HG02623 (cell line): ENCODE results near the gene NUP205.

Experiments
- ATAC-seq: cut with Tn5 transposase; IDR thresholded peaks from one replicate; pipeline ENCODE4 v1.9.1; 2021; ENCODE audit warnings: moderate library complexity; ENCODE audit not compliant: unreplicated experiment

Gene NUP205

DNA sequence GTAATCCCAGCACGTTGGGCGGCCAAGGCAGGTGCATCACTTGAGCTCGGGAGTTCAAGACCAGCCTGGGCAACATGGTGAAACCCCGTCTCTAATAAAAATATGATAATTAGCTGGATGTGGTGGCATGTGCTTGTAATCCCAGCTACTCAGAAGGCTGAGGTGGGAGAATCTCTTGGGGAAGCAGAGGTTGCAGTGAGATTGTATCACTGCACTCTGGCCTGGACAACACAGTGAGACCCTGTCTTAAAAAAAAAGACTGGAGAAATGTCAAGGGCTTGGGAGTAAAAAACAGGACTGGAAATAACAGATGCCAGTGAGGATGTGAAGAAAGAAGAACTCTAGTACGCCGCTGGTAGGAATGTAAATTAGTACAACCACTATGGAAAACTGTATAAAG is 16.7 kb upstream of the NUP205 start:
- no peak for ATAC-seq

DNA sequence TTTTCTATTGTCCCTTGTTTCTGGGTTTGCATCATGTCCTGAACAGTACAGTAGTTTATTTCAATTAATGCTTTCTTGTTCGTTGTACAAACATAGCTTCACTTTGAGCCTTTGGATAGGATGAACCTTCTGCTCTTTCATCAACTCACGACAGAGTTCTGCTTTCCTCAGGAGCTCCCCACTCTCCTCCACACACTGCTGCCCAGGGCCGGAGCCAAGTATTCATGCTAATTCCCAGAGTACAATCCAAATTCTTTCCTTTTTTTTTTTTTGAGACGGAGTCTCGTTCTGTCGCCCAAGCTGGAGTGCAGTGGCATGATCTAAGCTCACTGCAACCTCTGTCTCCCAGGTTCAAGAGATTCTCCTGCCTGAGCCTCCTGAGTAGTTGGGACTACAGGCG is 7.5 kb upstream of the NUP205 start:
- no peak for ATAC-seq

DNA sequence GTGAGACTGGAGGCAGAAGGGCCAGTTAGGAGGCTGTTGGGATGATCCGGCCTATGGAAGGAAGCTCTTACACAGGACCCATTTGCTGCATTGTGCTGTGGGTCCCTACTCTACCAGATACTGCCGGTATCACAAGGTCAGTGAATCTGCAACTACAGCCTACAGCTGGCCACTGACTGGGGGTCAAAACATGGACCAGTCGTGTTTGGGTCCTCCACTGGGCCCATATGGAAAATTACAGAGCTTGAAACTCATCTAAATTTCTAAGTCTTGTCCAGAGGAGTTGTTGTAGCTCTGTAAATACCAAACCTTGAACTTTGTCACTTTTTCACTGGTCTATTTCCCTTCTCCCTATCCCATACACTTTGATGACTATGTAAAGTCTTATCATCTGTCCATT is 5.6 kb upstream of the NUP205 start:
- no peak for ATAC-seq

DNA sequence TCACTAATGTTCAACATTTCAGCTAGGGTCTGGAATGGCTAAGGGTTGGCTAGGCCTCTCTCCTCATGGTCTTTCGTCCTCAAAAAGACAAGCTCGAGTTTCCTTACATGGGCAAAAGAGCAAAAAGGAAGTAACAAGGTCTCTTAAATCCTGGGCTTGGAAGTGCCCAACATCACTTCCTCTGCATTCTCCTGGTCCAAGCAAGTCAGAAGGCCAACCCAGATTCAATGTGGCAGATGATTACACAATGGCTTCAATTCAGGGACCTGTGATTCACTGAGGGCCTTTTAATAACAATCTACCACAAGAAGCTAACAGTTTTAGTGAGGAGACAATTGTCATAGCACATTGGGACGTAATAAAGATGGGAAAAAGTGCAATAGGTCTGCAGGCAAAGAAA is 4.4 kb upstream of the NUP205 start:
- no peak for ATAC-seq

DNA sequence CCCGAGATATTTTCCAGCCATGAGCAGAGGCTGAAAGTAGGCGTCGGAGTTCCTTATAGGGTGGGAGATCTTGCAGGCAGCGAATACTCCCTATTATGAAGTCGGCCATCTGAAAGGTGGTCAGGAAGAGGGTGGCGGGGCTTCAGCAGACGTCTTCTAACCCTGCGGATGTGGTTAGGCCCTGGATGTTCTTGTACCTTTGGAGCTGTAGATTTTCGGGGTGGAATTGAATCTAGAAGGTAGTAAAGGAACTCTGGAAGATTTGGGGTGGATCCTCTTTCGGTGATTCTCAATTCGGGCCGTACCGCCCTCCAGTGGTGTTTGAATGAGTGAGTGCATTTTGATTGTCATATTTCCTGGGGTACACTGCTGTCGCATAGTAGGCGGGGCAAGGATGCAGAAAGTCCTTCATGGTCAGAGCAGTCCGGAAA is 635 bp downstream of the NUP205 start:
- peak; percentile 54 for ATAC-seq

DNA sequence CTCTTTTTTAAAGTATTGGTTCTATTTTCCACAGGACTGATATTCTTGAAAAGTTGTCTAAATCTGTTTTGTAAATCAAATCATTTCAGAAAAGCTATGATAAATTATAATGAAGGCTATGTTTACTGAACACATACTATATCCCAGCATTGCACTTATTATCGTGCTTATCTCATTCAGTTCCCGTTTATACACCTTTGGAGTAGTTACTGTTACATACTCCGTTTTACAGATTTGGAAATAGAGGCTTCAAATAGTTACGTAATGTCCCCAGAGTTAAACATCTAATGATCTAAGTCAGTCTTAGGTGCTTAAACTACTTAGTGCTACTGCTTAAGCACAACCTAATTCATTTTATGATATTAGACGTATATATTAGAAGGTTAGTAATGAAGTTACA is 1.2 kb downstream of the NUP205 start:
- ATAC-seq: no peak

DNA sequence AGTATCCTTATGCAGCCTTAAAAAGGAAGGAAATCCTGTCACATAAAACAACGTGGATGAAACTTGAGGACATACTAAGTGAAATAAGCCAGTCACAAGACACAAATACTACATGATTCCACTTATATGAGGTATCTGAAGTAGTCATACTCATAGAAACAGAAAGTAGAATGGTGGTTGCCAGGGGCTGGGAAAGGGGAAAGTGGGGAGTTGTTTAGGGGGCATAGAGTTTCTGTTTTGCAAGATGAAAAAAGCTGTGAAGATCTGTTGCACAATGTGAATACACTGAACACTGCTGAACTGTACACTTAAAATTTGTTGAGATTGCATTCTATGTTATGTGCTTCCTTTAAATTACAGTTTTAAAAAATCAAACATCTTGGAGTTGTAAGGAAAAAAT is 2.9 kb downstream of the NUP205 start:
- no peak for ATAC-seq

DNA sequence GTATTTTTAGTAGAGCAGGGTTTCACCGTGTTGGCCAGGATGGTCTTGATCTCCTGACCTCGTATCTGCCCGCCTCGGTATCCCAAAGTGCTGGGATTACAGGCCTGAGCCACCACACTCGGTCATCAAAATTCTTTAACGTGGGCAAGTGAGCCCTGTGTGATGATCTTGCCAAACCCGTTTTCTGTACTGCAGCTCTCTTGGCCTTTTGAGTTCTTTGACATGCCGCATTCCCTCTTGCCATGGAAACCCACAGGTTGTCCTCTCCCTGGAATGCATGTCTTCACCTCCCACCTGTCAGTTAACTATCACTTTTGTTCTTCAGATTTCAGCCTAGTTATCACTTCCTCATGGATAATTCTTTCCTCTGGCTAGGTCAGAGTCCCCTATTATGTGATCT is 5.0 kb downstream of the NUP205 start:
- no peak for ATAC-seq

DNA sequence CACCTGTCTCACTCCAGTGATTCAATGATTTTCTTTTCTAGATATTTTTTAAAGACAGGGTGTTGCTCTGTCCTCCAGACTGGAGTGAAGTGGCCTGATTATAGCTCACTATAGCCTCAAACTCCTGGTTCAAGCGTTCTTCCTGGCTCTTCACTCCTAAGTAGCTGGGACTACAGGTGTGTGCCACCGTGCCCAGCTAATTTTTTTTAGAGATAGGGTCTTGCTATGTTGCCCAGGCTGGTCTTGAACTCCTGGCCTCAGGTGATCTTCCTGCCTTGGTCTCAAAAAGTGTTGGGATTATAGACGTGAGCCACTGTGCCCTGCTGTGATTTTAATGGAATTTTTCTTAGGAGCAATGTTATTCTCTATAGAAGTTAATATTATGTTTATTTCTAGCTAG is 14.1 kb downstream of the NUP205 start:
- ATAC-seq: no peak

DNA sequence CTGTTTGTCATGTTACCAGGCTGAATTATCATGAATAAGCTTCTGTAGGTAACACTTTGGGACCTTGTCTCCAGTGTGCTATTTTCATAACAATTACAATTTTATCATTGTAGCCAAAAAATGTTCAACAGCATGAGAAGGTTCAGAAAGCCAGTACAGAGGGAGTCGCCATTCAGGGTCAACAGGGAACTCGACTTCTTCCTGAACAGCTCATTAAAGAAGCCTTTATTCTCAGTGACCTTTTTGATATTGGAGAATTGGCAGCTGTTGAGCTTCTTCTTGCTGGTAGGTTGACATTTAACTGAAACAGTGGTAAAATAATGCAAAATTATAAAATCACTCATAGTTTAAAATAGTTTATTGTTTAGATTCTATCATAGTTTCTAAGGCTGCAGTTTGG is 15.8 kb downstream of the NUP205 start:
- no peak for ATAC-seq

DNA sequence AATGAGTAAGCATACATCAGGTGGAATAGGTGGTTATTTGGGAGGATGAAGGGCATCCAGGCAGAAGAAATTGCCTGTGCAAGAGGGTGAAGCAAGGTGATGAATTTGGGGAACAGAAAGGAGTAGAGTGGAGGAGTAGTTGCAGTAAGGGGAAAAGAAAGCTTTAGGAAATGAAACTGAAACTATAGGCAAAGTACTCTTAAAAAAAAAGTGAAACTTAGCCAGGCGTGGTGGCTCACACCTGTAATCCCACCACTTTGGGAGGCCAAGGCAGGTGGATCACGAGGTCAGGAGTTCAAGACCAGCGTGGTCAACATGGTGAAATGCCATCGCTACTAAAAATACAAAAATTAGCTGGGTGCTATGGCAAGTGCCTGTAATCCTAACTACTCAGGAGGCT is 17.6 kb downstream of the NUP205 start:
- ATAC-seq: peak; percentile 63

DNA sequence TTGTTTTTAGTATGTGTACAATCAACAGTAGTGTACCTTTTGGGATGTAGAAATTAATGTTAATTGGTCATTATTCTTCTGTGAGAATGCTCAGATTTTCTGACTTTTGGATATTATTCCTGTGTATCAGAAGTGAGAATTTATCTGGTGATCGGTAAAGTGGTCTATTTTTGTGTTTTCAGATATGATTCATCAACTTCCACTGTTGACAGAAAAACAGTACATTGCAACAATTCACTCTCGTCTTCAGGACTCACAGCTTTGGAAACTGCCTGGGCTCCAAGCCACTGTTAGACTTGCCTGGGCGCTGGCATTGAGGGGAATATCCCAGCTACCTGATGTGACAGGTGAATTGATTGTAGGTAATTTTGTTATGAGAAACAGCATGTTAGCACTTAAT is 20.9 kb downstream of the NUP205 start:
- ATAC-seq: no peak

DNA sequence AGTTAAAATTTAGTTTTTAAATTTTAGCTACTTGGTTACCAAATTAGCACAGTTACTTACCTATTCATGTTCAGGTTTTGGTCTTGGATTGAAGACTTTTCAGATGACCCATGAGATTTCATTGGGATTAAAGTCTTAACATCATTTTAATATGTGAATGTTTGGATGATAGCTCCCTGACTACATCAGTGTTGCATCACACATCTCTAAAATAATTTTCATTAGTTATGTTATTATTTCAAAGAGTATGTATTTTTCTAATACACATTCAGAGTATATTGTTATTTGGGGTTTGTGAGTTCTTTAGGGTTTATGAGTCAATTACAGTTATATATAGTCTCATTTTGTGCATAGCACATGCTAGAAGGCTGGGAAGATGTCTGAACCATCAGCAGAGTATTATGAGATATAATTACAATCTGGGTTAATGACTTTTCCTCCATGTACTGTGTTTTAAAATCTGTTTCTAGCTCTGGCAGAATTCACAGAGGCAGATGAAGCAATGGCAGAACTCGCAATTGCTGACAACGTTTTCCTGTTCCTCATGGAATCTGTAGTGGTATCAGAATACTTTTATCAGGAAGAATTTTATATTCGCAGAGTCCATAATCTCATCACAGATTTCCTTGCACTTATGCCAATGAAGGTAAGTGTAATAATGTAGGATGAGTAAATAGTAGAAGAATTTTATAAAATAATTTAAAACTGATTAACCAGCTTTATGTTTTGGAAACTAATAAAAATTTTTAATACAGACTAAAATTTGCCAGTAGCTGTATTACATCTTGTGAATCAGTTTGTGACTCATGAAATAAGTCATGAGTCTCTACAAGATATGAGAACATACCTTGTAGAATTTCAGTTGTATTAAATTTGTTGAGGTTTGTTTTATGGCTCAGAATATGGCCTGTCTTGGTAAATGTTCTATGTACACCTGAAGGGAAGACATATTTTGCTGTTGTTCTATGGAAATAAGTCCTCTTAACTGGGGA is 26.9 kb downstream of the NUP205 start:
- no peak for ATAC-seq

DNA sequence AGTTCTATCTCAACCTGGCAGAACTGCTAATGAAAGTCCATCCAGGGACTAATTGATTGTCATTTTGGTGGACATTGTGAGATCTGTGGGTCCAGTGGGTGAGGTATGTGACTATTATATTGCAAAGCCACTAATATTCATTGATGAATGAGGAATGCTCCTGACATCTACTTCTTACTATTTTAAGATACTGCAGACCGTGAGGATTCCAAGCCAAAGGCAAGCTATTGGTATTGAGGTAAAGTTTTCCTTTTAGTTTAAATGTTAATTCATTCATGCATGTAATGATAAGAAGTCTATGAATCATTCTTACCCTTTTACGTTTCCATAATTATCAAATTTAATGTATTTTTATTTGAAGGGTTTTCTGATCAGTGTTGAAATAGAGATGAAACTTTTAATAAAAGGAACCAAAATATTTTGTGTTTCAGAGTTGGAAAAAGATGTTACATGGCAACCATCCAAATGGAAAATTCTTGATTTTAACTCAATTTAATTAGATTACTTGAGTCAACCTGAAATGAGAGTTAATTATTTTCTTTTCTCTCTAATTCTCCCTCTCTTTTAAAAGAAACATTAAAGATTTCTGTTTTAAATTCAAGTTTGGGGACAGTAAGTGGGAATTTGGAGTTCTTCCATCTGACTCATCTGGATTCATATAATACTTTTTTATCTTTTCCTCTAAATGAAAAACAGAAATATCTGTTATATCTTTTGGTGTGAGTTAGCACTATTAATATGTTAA is 39.6 kb downstream of the NUP205 start:
- no peak for ATAC-seq

DNA sequence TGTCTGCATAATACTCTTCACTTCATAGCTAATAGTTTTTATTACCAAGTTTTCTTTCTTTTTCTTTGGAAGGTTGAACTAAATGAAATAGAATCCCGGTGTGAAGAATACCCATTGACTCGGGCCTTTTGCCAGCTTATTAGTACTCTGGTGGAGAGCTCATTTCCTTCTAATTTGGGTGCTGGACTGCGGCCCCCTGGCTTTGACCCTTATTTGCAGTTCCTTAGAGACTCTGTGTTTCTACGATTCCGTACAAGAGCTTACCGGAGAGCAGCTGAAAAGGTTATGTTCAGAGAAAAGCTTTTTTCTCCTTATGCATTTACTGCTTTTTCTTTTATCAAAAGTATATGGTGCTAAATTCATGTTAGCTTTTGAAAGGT is 40.2 kb downstream of the NUP205 start:
- ATAC-seq: no peak

DNA sequence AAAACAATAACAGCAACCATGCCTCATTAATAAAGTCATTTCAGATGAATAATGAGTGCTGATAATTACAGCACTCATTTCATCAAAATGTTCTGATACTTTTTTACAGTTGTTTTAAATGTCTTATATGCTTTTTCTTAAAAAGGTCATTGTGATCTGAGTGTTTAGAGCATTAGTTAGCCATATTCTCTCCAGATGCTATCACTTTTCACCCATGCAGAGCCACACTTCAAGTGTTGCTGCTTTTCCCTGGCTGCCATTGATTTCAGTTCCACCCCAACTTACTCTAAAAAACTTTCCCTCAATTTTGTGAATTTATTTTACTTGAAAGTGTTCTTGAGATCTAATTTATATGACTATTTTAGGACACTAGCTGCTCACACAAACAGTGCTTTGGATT is 41.8 kb downstream of the NUP205 start:
- ATAC-seq: no peak

DNA sequence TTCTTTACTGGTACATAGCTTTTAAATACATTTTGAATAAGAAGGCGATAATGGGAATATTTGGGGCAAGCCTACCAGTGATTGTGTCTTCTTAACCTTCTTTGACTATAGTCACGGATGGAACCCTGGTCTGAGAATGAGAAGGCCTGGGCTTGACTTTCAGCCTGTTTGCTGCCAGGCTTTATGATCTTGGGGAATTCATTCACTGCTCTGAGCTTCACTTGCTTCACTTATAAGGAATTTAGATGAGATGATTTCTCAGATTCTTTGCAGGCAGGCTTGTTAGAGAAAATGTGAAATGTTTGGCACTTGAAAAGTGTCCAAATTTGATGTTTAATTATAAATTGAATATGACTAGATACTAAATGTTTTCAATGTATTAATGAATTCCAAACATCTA is 42.5 kb downstream of the NUP205 start:
- no peak for ATAC-seq

DNA sequence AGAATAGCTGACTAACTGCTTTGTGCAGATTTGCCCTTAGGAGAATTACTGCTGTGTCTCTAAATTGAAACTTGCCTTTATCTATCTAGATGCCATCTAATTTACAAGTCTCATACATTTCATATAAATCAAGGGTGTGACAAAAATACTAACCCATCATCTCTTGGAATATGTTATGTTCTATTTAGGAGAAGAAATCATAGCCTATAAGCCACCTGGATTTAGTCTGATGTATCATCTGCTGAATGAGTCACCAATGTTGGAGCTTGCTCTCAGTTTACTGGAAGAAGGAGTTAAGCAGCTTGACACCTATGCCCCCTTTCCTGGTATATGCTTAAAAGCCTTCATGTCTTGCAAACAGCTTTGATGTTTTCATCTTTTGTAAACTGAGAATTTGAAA is 43.5 kb downstream of the NUP205 start:
- no peak for ATAC-seq

DNA sequence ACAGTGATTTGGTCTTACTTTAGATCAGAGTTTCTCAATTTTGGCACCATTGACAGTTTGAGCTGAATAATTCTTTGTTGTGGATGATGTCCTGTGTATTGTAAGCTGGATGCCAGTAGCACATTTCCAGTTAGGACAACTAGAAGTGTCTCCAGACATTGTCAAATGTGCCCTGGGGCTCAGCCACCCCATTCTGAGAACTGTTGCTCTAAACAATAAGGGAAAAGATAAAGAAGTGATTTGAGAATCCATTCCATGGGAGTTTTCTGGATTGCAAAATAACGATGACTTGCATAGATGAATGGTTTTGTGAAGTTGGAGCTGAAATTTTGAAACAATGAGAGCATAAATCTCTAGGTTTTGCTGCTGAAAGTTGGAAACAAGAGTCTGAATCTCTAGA is 44.6 kb downstream of the NUP205 start:
- no peak for ATAC-seq

DNA sequence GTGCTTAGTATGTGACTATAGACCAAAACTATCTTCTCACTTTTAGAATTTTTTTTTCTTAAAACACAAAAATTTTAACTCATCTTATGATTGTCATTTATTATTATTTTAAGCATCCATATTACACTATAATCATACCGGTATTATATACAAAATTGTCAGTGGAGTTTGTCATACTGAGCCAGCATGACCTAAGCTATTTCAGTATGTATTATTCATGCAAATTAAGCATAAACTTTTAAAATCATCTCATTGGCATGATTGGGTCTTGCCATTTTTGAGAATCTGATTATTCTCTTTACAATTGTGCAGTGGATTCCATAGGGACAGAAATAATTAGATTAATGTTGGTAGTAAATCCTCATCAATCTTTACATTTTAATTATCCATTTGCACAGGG is 58.4 kb downstream of the NUP205 start:
- ATAC-seq: no peak

DNA sequence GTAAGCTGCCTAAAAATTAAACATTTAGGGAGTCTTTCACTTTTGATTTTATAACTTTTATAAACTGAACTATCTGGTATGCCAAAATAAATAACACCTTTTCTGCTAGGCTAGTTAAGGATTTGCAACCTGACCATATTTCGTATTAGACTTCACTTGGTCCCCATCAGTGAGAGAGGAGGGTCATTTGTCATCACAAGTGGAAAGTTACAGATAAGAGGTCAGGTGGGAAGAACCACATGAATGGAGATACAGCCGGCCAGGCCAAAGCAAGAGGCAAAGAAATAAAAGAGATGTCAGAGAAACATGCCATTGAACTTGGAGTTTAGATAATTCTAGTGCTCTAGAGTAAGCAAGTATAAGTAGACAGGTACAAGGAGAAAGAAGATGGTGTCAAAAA is 60.1 kb downstream of the NUP205 start:
- no peak for ATAC-seq

DNA sequence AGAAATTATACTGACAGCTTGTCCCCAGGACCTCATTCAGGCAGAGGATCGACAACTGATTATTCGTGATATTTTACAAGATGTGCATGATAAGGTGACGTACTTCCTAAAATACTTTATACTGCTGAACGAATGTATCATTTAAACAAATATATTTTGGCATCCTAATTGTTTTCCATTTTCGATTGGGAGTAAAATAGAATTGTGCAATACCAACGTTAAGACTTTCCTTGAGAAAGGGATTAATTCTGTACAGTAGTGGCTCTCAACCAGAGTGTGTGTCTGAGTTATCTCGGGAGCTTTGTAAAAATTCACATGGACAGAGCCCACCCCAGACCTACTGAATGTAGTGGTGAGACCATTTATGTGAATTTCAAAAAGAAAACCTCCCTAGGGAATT is 60.8 kb downstream of the NUP205 start:
- no peak for ATAC-seq
